ENCODE data around the gene SLIT3.

The SLIT3 gene

GRCh38 chr5:168681556-168682183 lies 619.3 kb downstream of the SLIT3 start:
- FAIRE-seq: no peak

DNA sequence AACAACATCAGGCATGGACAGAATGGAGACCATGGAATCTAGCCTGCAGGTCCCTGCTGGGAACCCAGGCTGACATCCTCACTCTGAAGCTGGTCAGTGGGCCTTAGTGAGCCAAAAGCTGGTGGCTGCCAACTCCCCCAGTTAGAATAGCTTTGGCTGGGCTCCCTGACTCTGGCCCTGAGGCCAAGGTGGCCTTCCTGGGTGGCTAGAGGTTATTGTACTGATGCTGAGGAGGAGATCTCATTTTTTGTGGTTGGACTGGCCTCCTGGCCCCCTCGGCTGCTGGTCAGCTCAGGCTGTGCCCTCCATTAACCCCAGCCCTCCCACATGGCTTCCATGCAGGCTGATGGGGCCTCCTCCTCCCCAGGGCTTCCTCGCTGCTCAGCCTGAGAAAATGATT lies 620.5 kb downstream of the SLIT3 start:
- no peak for FAIRE-seq

- FAIRE-seq: peak; percentile 77
Observed at GRCh38 chr5:168679515-168679920, 621.4 kb downstream of the SLIT3 start.

DNA sequence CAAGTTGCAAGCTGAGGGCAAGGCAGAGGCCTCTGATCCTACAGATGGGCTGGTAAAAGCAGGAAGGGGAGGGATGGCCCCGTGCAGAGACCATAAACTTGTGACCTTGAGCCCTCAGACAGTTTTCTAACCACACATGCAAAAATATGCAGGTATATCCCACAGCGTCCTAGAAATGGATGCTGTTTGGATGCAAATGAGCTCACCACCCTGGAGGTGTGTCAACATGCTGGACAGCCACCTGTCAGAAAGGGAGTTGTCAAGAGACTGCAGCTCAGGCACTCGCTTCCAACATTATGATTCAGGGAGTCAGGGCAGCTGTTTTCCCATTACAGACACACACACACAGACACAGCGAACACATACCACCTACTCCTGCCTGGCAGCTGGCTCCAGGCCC lies 624.4 kb downstream of the SLIT3 start:
- FAIRE-seq: no peak

- FAIRE-seq: no peak
Observed at GRCh38 chr5:168675883-168676408, 625.0 kb downstream of the SLIT3 start.

- no peak for FAIRE-seq
Observed at GRCh38 chr5:168674893-168675482, 626.0 kb downstream of the SLIT3 start.

DNA sequence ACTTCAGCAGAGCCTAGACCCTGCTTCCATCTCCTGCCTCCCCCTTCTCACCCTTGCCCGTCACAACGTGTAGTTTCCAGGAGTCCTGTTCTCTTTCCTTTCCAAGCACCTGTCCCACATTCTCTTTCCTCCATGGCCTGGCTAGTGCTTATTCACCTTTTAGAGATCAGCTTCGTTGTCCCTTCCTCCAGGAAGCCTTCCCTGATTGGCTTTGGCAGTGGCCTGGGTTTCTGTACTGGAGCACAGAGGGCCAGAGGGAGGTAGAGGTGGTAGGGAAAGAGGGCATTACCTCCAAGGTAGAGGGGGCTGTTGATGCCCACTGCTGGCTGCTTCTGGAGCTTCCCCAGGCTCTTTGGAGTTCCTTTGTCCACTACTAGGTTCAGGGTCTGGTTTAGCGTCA lies 628.1 kb downstream of the SLIT3 start:
- FAIRE-seq: no peak

- FAIRE-seq: no peak
Observed at GRCh38 chr5:168672016-168672415, 628.9 kb downstream of the SLIT3 start.

- FAIRE-seq: no peak
Observed at GRCh38 chr5:168670881-168671575, 629.9 kb downstream of the SLIT3 start.

- FAIRE-seq: no peak
Observed at GRCh38 chr5:168669668-168670378, 631.1 kb downstream of the SLIT3 start.

- FAIRE-seq: no peak
Observed at GRCh38 chr5:168669156-168669555, 631.8 kb downstream of the SLIT3 start.

- FAIRE-seq: no peak
Observed at GRCh38 chr5:168668078-168668477, 632.9 kb downstream of the SLIT3 start.

DNA sequence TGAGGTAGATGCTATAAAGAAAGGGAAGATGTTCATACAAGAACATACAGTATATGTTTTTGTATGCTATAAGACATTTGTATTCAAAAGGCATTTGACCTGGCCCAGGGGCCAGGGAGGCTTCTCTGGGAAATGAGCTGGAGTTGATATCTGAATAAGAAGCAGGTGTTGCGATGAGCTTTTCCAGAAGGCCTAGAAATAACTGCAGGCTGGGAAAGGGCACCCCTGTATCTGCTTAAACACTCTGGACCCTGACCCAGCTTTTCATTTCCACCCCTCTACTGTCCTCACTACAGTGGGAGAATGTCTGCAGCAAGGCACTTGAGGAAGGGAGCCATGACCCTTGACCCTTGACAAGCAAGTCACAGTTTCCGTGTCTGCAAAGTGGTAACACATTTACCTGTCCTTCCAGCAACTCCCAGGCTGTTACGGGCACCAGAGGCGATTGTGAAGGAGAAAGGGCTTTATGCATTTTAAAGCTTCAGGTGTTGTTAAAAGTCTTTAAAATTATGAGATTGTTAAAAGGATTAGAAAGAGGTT lies 633.6 kb downstream of the SLIT3 start:
- no peak for FAIRE-seq

DNA sequence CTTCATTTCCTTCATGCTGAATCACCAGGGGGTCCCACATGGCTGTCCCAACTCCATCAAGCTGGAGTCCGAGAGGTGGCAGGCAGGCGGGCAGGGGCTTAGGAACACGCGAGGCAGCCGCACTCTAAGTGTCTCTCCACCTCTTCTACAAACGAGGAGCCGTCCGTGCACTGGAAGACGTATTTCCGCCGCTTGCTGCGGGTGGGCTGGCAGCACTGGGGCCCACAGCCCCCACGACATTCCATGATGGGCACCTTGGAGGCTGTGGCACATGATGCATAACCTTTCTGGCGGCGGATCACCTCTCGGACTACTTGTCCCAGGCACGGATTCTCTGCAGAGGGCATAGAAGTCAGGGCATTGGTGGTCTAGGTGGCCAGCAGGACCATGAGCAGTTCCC lies 634.6 kb downstream of the SLIT3 start:
- no peak for FAIRE-seq

- no peak for FAIRE-seq
Observed at GRCh38 chr5:168663276-168664004, 637.5 kb downstream of the SLIT3 start.

- FAIRE-seq: no peak
Observed at GRCh38 chr5:168661593-168662485, 639.1 kb downstream of the SLIT3 start.

DNA sequence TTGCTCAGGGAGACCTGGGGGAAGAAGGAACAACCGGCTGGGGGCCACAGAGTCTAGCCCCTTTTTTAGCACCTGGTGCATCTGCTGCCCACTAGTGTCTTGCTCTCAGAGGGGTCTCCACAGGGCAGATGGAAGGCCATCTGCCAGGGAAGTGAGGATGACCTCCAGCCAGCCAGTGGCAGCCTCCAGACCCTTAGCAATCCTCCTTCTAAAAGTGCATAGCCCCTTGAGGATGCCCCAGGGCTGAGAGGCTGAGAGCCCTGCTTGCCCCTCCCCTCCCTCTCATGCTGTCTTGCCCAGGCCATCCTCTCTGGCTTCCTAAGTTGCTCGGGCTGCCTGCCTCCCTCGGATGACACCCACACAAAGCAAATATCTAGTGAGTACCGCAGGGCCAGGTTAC lies 640.2 kb downstream of the SLIT3 start:
- no peak for FAIRE-seq

DNA sequence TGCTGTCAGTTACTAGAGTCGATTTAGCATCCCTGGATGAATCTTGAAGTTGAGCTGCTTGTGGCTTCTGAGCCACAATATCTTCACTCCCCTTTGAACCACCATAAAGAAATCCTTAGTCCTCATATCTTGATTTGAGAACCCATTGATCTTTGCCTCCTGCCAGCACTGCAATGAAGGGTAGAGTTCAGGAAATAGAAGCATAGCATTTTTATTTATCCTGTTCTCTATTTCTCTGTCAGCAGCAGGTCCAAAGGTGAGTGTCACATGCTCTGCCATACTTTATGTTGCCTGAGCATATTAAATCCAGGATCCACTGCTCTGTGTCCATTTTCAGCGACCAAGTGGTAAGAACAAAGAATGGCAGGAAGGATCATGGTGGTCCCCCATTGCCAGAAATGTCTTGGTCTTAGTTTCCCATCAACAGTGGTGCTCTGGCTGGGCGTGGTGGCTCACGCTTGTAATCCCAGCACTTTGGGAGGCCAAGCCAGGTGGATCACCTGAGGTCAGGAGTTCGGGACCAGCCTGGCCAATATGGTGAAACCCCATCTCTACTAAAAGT lies 641.6 kb downstream of the SLIT3 start:
- FAIRE-seq: no peak

DNA sequence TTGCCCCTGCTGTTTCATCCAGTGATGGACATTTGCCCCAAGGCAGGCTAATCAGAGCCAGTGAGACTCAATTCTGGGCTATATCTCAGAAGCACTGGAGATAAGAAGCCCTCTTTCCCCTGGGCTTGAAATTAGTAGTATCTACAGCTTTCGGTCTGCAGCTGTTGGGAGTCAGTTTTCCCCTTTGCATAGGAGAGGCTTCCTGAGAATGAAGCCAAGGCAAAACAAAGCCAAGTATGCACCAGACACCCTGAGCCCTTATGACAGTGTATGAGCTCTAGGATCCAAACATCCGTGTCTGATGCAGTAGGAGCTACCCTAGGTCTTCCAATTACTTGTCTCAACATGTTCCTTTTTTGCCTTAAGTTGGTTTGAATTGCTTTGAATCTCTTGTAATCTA lies 642.5 kb downstream of the SLIT3 start:
- FAIRE-seq: no peak

GRCh38 chr5:168656633-168657032 lies 644.3 kb downstream of the SLIT3 start:
- no peak for FAIRE-seq

- FAIRE-seq: no peak
Observed at GRCh38 chr5:168655316-168655715, 645.6 kb downstream of the SLIT3 start.
